ENCODE data around the gene SPATA3.
"Not testable (repeated sequence)": the region's sequence is repeated elsewhere in the genome, so short reads cannot be mapped to it uniquely, and the experiment has no call there.

Gene SPATA3

GRCh38 chr2:231017231-231017598, 21.3 kb downstream of the SPATA3 start:
- ChIA-PET POLR2A (no interaction called here), CTCF (interaction anchor here (0.9 to 1.7 kb wide), 5 partner anchors 8 to 193 kb away, joined by 3 to 8 read pairs (median 4); no protein-coding TSS in a partner anchor)
- Histone ChIP-seq H3K9me3 (ENCODE audit: control insufficient read depth, insufficient read depth, low read depth, low read length) (no peaks in the 10 kb centered on the region), H3K27ac (ENCODE audit: extremely low read depth, low read depth, low read length) (no peak overlapping the region), H3K36me3 (ENCODE audit: control insufficient read depth in 2 of 2, insufficient read depth in 1 of 2, low read length in 2 of 2) (no peaks in the 10 kb centered on the region), H3K4me1 (ENCODE audit: control insufficient read depth, insufficient read depth, low read length) (no peaks in the 10 kb centered on the region; the same call in 1 of the 2 replicates), H3K4me3 (ENCODE audit: low read depth, low read length) (no peak overlapping the region)
- TF ChIP-seq, protein P1, sequence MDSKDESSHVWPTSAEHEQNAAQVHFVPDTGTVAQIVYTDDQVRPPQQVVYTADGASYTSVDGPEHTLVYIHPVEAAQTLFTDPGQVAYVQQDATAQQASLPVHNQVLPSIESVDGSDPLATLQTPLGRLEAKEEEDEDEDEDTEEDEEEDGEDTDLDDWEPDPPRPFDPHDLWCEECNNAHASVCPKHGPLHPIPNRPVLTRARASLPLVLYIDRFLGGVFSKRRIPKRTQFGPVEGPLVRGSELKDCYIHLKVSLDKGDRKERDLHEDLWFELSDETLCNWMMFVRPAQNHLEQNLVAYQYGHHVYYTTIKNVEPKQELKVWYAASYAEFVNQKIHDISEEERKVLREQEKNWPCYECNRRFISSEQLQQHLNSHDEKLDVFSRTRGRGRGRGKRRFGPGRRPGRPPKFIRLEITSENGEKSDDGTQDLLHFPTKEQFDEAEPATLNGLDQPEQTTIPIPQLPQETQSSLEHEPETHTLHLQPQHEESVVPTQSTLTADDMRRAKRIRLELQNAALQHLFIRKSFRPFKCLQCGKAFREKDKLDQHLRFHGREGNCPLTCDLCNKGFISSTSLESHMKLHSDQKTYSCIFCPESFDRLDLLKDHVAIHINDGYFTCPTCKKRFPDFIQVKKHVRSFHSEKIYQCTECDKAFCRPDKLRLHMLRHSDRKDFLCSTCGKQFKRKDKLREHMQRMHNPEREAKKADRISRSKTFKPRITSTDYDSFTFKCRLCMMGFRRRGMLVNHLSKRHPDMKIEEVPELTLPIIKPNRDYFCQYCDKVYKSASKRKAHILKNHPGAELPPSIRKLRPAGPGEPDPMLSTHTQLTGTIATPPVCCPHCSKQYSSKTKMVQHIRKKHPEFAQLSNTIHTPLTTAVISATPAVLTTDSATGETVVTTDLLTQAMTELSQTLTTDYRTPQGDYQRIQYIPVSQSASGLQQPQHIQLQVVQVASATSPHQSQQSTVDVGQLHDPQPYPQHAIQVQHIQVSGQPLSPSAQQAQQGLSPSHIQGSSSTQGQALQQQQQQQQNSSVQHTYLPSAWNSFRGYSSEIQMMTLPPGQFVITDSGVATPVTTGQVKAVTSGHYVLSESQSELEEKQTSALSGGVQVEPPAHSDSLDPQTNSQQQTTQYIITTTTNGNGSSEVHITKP (tag by site-specific recombination; IDR thresholded peaks at IDR 0.05) = 0 out of 2 replicates have a peak, but pooled peaks have one; percentile 59
- no peak for TF ChIP-seq OVOL3 (tag by site-specific recombination; IDR thresholded peaks at IDR 0.05)

GRCh38 chr2:231018184-231018583, 22.3 kb downstream of the SPATA3 start:
- Histone ChIP-seq H3K27ac (ENCODE audit: extremely low read depth, low read depth, low read length) (no peak overlapping the region), H3K36me3 (ENCODE audit: control insufficient read depth in 2 of 2, insufficient read depth in 1 of 2, low read length in 2 of 2) (no peaks in the 10 kb centered on the region), H3K9me3 (ENCODE audit: control insufficient read depth, insufficient read depth, low read depth, low read length) (no peaks in the 10 kb centered on the region), H3K4me1 (ENCODE audit: control insufficient read depth, insufficient read depth, low read length) (no peaks in the 10 kb centered on the region; the same call in 1 of the 2 replicates), H3K4me3 (ENCODE audit: low read depth, low read length) (no peak overlapping the region)
- CTCF ChIA-PET = interaction anchor here (1.7 kb wide), 1 partner anchor 194 kb away, joined by 8 read pairs; no protein-coding TSS in a partner anchor
- POLR2A ChIA-PET = no interaction called here
- no peak for TF ChIP-seq PRDM1 (tag by site-specific recombination; IDR thresholded peaks at IDR 0.05)
- peak; percentile 93 for TF ChIP-seq ZNF530 (tag by site-specific recombination; IDR thresholded peaks at IDR 0.05; ENCODE audit: low read depth)

DNA sequence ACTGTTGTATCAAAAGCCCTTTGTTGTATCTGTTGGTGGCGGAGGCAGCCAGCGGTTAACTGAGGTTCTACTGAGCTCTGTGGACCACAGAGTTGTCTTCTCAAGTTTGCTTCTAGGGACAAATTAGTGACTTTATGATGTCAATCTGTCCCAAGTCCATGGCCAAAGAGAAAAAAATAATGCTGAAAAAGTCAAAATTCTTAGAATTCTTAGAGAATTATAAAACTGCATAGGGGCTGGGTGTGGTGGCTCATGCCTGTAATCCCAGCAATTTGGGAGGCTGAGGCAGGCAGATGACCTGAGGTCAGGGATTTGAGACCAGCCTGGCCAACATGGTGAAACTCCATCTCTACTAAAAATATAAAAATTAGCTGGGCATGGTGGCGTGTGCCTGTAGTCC, 29.1 kb downstream of the SPATA3 start:
- H3K4me1 ChIP-seq (ENCODE audit: control insufficient read depth, insufficient read depth, low read length); H3K9me3 ChIP-seq (ENCODE audit: control insufficient read depth, insufficient read depth, low read depth, low read length); H3K36me3 ChIP-seq (ENCODE audit: control insufficient read depth in 2 of 2, insufficient read depth in 1 of 2, low read length in 2 of 2); H3K27ac ChIP-seq (ENCODE audit: extremely low read depth, low read depth, low read length); H3K4me3 ChIP-seq (ENCODE audit: low read depth, low read length); POLR2A ChIA-PET: not testable (repeated sequence)
- CTCF ChIA-PET = interaction anchor here (0.9 kb wide), 1 partner anchor 8 kb away, joined by 3 read pairs; no protein-coding TSS in a partner anchor

GRCh38 chr2:231028889-231029288, 33.0 kb downstream of the SPATA3 start:
- no peak overlapping the region for H3K27ac ChIP-seq (ENCODE audit: extremely low read depth, low read depth, low read length)
- POLR2A ChIA-PET = no interaction called here
- no peak overlapping the region for H3K4me3 ChIP-seq (ENCODE audit: low read depth, low read length)
- TF ChIP-seq ZNF175 (tag by site-specific recombination; IDR thresholded peaks at IDR 0.05) = no peak
- TF ChIP-seq ZNF623 (tag by site-specific recombination; IDR thresholded peaks at IDR 0.05) = peak; percentile 88
- no peak for TF ChIP-seq ZBTB1 (tag by site-specific recombination; IDR thresholded peaks at IDR 0.05)
- no peak for TF ChIP-seq ZNF292 (tag by site-specific recombination; IDR thresholded peaks at IDR 0.05; ENCODE audit: borderline replicate concordance, low read depth)
- TF ChIP-seq HOXA7 (CRISPR knock-in tag; IDR thresholded peaks at IDR 0.05; ENCODE audit: borderline replicate concordance) = no peak
- TF ChIP-seq ZNF768 (tag by site-specific recombination; IDR thresholded peaks at IDR 0.05) = no peak
- no peak for TF ChIP-seq SCRT2 (tag by site-specific recombination; IDR thresholded peaks at IDR 0.05)
- no peak for TF ChIP-seq ZNF157 (tag by site-specific recombination; IDR thresholded peaks at IDR 0.05)
- no peak for TF ChIP-seq FEZF1 (tag by site-specific recombination; IDR thresholded peaks at IDR 0.05)
- no peaks in the 10 kb centered on the region for H3K36me3 ChIP-seq (ENCODE audit: control insufficient read depth in 2 of 2, insufficient read depth in 1 of 2, low read length in 2 of 2)
- H3K4me1 ChIP-seq (ENCODE audit: control insufficient read depth, insufficient read depth, low read length) = no peaks in the 10 kb centered on the region
- CTCF ChIA-PET = interaction anchor here (0.7 kb wide), 2 partner anchors 31 to 160 kb away, joined by 3 read pairs; no protein-coding TSS in a partner anchor
- no peaks in the 10 kb centered on the region for H3K9me3 ChIP-seq (ENCODE audit: control insufficient read depth, insufficient read depth, low read depth, low read length)

Measured in HEK293 (cell line).